Endothelial cell of umbilical vein (primary cell): ENCODE data around the gene PPP1R10. TPM values are rescaled to one million over a fixed set of nuclear protein-coding genes. Genes with fewer than 3 reads are reported as not detected.

Source experiments
- BruUV-seq: library from RNA; stranded (reverse); fragments of 400-500 nt; replicated peaks from 2 replicates; lab custom pipeline; 2021; lab: Mats Ljungman, UMichigan
- CTCF ChIA-PET: fragments of 300-600, 350-600 bp; sonication (Branson Sonifier 250); formaldehyde crosslinking; loops from one replicate; lab custom pipeline; 2021; ENCODE audit warnings: antibody characterized with exemption, inconsistent platforms; lab: Charles Lee
- POLR2A ChIA-PET: fragments of 300-600, 350-600 bp; sonication (Branson Sonifier 250); formaldehyde crosslinking; loops from one replicate; lab custom pipeline; 2021; ENCODE audit warnings: antibody characterized with exemption, inconsistent platforms; lab: Charles Lee
- DNase-seq: peaks from one replicate; pipeline ENCODE4 v3.0.0-alpha.2; 2011; ENCODE audit warnings: low read depth, low spot score
- FAIRE-seq: peaks from 2 replicates; lab custom pipeline; 2011; peaks lifted over from hg19 to GRCh38; lab: Jason Lieb, UNC
- H2AFZ ChIP-seq: 2 replicates; pipeline ENCODE4 v1.6.0; 2012; ENCODE audit warnings: low read depth, low read length, control low read depth, inconsistent platforms
- H3K27ac ChIP-seq: 2 replicates; pipeline ENCODE4 v1.5.1; 2011; ENCODE audit warnings: low read depth, mild to moderate bottlenecking, control low read depth, low read length, moderate library complexity; ENCODE audit not compliant: insufficient read depth
- H3K27me3 ChIP-seq, 2 experiments: 2 replicates each; pipeline versions ENCODE4 v1.6.0 to v1.6.1; 2011; ENCODE audit warnings: low read length in 2 of 2, mixed read lengths in 1 of 2; ENCODE audit not compliant: control insufficient read depth in 2 of 2, insufficient read depth in 2 of 2
- H3K36me3 ChIP-seq, 2 experiments: 2 replicates in 1 of 2; 3 replicates in 1 of 2; pipeline ENCODE4 v1.5.1; 2011; ENCODE audit warnings: low read length in 2 of 2, mild to moderate bottlenecking in 1 of 2, moderate library complexity in 1 of 2; ENCODE audit not compliant: control insufficient read depth in 2 of 2, insufficient read depth in 2 of 2; ENCODE audit errors: extremely low read depth in 1 of 2
- H3K4me1 ChIP-seq: 3 replicates; pipeline ENCODE4 v1.5.1; 2011; ENCODE audit warnings: mild to moderate bottlenecking, low read length; ENCODE audit not compliant: control insufficient read depth, insufficient read depth; ENCODE audit errors: extremely low read depth
- H3K4me2 ChIP-seq: 2 replicates; pipeline ENCODE4 v1.6.1; 2011; ENCODE audit warnings: low read length, control low read depth, mixed read lengths; ENCODE audit not compliant: insufficient read depth
- H3K4me3 ChIP-seq, 3 experiments: fragments of 200-600 bp in 1 of 3; sonication (generic), shearing (Covaris generic) in 1 of 3; replicated peaks in 1 of 3; 2 replicates each; pipeline ENCODE4 v1.5.1; 2011 to 2016; ENCODE audit warnings: control low read depth in 3 of 3, low read length in 3 of 3, mild to moderate bottlenecking in 2 of 3, inconsistent platforms in 1 of 3, low read depth in 1 of 3, moderate library complexity in 1 of 3; ENCODE audit not compliant: insufficient read depth in 1 of 3
- H3K79me2 ChIP-seq: 2 replicates; pipeline ENCODE4 v1.6.0; 2012; ENCODE audit warnings: low read length, inconsistent platforms; ENCODE audit not compliant: control insufficient read depth, insufficient read depth
- H3K9ac ChIP-seq: replicated peaks from 2 replicates; pipeline ENCODE3; 2011; ENCODE audit warnings: low read length, control low read depth; ENCODE audit not compliant: insufficient read depth; ENCODE audit errors: extremely low read depth
- H3K9me1 ChIP-seq: replicated peaks from 3 replicates; pipeline ENCODE4 v1.6.0; 2011; ENCODE audit warnings: mild to moderate bottlenecking, low read length; ENCODE audit not compliant: control insufficient read depth, insufficient read depth; ENCODE audit errors: extremely low read depth
- H3K9me3 ChIP-seq: replicated peaks from 2 replicates; pipeline ENCODE4 v1.5.1; 2012; ENCODE audit warnings: low read length, inconsistent platforms; ENCODE audit not compliant: control insufficient read depth, insufficient read depth
- H4K20me1 ChIP-seq: replicated peaks from 2 replicates; pipeline ENCODE3; 2011; ENCODE audit warnings: mild to moderate bottlenecking, low read length; ENCODE audit not compliant: control insufficient read depth, insufficient read depth; ENCODE audit errors: extremely low read depth
- CTCF ChIP-seq, 2 donors: IDR thresholded peaks; 1 replicate in 1 of 2; 2 replicates in 1 of 2; pipeline ENCODE4 v1.5.1; 2011; ENCODE audit warnings: low read length in 2 of 2, mild to moderate bottlenecking in 2 of 2, moderate library complexity in 2 of 2, control low read depth in 1 of 2, inconsistent platforms in 1 of 2, low read depth in 1 of 2; ENCODE audit not compliant: insufficient read depth in 1 of 2; ENCODE audit errors: extremely low read depth in 1 of 2
- FOS ChIP-seq: IDR thresholded peaks from 2 replicates; pipeline ENCODE4 v1.6.1; 2011; ENCODE audit warnings: mild to moderate bottlenecking, low read length, moderate library complexity, borderline replicate concordance; ENCODE audit not compliant: insufficient read depth
- GATA2 ChIP-seq: IDR thresholded peaks from 2 replicates; pipeline ENCODE4 v1.7.0; 2011; ENCODE audit warnings: low read depth, mild to moderate bottlenecking, moderate library complexity, mixed read lengths, low read length; ENCODE audit not compliant: insufficient read length, insufficient read depth
- JUN ChIP-seq: IDR thresholded peaks from 2 replicates; pipeline ENCODE4 v1.6.1; 2011; ENCODE audit warnings: borderline replicate concordance, low read depth; ENCODE audit not compliant: insufficient read length, insufficient read depth
- MYC ChIP-seq: IDR thresholded peaks from one replicate; pipeline ENCODE4 v1.6.1; 2011; ENCODE audit warnings: mild to moderate bottlenecking, low read depth, low read length
- POLR2A ChIP-seq: IDR thresholded peaks from 2 replicates; pipeline ENCODE4 v1.6.1; 2012; ENCODE audit warnings: low read depth, mild to moderate bottlenecking, control low read depth, low read length
- POLR2AphosphoS5 ChIP-seq: IDR thresholded peaks from 2 replicates; pipeline ENCODE4 v1.6.1; 2012; ENCODE audit warnings: low read depth, mild to moderate bottlenecking, control low read depth, low read length, moderate library complexity; ENCODE audit not compliant: insufficient read depth
- dilution Hi-C: fragments of 300-500 bp; cut with MboI; formaldehyde crosslinking; loops from one replicate; pipeline ENCODE4 v1.15.0; 2019; ENCODE audit warnings: low sequenced_read_pairs; ENCODE audit not compliant: extremely low pct_ligation_motif_present
- intact Hi-C: fragments of 100-400 bp; cut with micrococcal nuclease; formaldehyde crosslinking; loops from one replicate; pipeline ENCODE4 v1.10.0; 2022
- polyA plus RNA-seq, 4 experiments: library from polyadenylated mRNA; depleted of rRNA in 3 of 4; stranded (reverse) in 3 of 4; unstranded in 1 of 4; fragments of >200 nt; gene quantifications; 2 replicates each; pipeline versions ENCODE4 v1.2.1 to v1.2.3, GENCODE V29; 2011 to 2012; ENCODE audit warnings: missing spikeins in 1 of 4
- total RNA-seq: library from RNA; stranded (reverse); gene quantifications from 2 replicates; pipeline ENCODE4 v1.2.3, GENCODE V29; 2021

The PPP1R10 gene
- total and polyA plus RNA-seq, 2 donors (not counting 3 experiments of a cell fraction or from before 2014, with no cell fraction given), result 19.2 to 88.3 TPM

GRCh38 chr6:30646450-30647241 is 29.6 kb upstream of the PPP1R10 start, which contains the start of gene C6orf136:
C6orf136 (plus strand) TSS chr6:30647133; CDS start chr6:30647232, 99 bp downstream.
- peak; percentile 98 for FAIRE-seq
- Histone ChIP-seq H3K9me1 (no peaks in the 10 kb centered on the region), H3K4me3 (peak within 1 kb of the TSS; percentile 70 to 99 (median 76)), H3K36me3 (peaks cover 2 to 5% of the 10 kb centered on the region in 2 experiments), H3K79me2 (peaks cover 20% of the 10 kb centered on the region), H3K27ac (peak within 1 kb of the TSS; percentile 26), H4K20me1 (no peaks in the 10 kb centered on the region), H3K27me3 (no peaks in the 10 kb centered on the region), H3K4me1 (peaks cover 8% of the 10 kb centered on the region), H3K9me3 (no peaks in the 10 kb centered on the region), H3K4me2 (peak within 1 kb of the TSS; percentile 87), H2AFZ (peak within 1 kb of the TSS; percentile 88), H3K9ac (peak within 1 kb of the TSS; percentile 76)
- peak; percentile 93 for DNase-seq
- intact Hi-C loops (loop anchor here (1.0 to 2.0 kb wide), 3 partner anchors 27 to 74 kb away; partner anchors contain the start of genes DHX16, MRPS18B, PPP1R10 and TUBB), dilution Hi-C loops (no loop called here)
- no peak for TF ChIP-seq CTCF (IDR thresholded peaks at IDR 0.05; ENCODE audit: extremely low read depth in 1 of 2, insufficient read depth in 1 of 2, low read depth in 1 of 2, low read length in 2 of 2)
- TF ChIP-seq POLR2AphosphoS5, result no peak
- TF ChIP-seq FOS, result no peak
- no peak for TF ChIP-seq GATA2
- no peak for TF ChIP-seq JUN
- no peak for TF ChIP-seq POLR2A
- TF ChIP-seq MYC, result no peak
- ChIA-PET POLR2A (no interaction called here), CTCF (interaction anchor here (0.6 kb wide), 1 partner anchor 75 kb away, joined by 3 read pairs; no protein-coding TSS in a partner anchor)
- no TSS peak for BruUV-seq
